Suprapubic skin (tissue), 3 donors: Measurements from ENCODE around the gene SLC2A4.

Source experiments
- POLR2AphosphoS5 ChIP-seq, 3 donors: sonication (generic); formaldehyde crosslinking; IDR thresholded peaks; one replicate each; pipeline ENCODE4 v1.6.1; 2017; ENCODE audit warnings: antibody characterized with exemption in 3 of 3
- TF ChIP-seq, protein P1 (sequence below), 2 donors: fragments of 200-600 bp in 1 of 2; fragments of 450-650 bp in 1 of 2; sonication (generic) in 1 of 2; IDR thresholded peaks; one replicate each; pipeline ENCODE4 v1.5.1; 2016 to 2019; ENCODE audit warnings: antibody characterized with exemption in 2 of 2, mild to moderate bottlenecking in 1 of 2, moderate library complexity in 1 of 2

DNA sequence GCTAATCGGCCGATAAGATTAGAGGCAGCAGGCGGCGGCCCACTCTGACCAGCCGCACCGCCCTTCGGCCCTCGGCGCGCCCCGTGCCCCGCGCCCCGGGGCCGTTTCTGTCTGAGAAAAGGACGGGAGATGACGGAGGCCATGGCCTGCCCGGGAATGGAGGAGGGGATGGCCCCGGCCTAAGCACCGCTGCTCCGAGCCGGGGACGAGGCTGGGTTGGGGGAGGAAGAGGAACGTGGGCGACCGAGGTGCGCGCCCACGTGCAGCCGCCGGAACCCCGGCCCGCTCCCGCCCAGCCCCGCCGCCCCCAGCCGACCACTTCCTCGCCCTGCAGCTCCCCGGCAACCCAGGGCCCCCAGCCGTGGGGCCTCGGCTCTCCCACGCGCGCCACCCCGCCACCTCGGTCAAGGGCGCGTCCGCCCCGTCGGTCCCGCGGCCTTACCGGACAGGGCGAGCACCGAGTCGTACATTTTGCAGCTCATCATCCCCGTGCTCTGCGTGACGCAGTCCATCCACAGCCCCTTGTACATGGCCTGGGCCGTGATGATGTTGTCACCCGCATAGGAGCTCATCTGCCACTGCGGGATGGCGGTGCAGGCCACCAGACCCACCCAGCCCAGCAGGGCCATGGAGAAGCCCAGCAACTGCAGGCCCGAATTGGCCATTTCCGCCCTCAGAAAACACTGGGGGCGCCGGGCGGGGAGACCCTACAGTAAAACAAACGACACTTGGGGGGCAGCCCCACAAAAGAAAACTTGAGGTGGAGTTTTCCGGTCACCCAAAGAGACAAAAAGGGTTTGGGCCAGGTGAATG, 19.9 kb upstream of the SLC2A4 start:
- TF ChIP-seq, protein P1, sequence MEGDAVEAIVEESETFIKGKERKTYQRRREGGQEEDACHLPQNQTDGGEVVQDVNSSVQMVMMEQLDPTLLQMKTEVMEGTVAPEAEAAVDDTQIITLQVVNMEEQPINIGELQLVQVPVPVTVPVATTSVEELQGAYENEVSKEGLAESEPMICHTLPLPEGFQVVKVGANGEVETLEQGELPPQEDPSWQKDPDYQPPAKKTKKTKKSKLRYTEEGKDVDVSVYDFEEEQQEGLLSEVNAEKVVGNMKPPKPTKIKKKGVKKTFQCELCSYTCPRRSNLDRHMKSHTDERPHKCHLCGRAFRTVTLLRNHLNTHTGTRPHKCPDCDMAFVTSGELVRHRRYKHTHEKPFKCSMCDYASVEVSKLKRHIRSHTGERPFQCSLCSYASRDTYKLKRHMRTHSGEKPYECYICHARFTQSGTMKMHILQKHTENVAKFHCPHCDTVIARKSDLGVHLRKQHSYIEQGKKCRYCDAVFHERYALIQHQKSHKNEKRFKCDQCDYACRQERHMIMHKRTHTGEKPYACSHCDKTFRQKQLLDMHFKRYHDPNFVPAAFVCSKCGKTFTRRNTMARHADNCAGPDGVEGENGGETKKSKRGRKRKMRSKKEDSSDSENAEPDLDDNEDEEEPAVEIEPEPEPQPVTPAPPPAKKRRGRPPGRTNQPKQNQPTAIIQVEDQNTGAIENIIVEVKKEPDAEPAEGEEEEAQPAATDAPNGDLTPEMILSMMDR (IDR thresholded peaks at IDR 0.05) = no peak
- no peak for TF ChIP-seq POLR2AphosphoS5 (IDR thresholded peaks at IDR 0.05)
